ENCODE measurements around the gene SLC25A43. TPM values are rescaled to one million over a fixed set of nuclear protein-coding genes. Genes with fewer than 3 reads are reported as not detected.

Gene SLC25A43
- total RNA-seq, 1 experiment from 2014 or later = 5.3 TPM

GRCh38 chrX:119389871-119390501, 9.2 kb upstream of the SLC25A43 start:
- DNase-seq = peak; percentile 64
- no peaks in the 10 kb centered on the region for H3K27me3 ChIP-seq (ENCODE audit: control insufficient read depth, insufficient read depth, low read length)
- H3K36me3 ChIP-seq (replicated peaks; ENCODE audit: control insufficient read depth, insufficient read depth, low read length) = no peaks in the 10 kb centered on the region
- no peak overlapping the region for H3K4me3 ChIP-seq (ENCODE audit: insufficient read depth, low read depth, low read length)

GRCh38 chrX:119391279-119391678, 7.9 kb upstream of the SLC25A43 start:
- H3K4me3 ChIP-seq (ENCODE audit: insufficient read depth, low read depth, low read length) = no peak overlapping the region
- peak; percentile 63 for DNase-seq

DNA sequence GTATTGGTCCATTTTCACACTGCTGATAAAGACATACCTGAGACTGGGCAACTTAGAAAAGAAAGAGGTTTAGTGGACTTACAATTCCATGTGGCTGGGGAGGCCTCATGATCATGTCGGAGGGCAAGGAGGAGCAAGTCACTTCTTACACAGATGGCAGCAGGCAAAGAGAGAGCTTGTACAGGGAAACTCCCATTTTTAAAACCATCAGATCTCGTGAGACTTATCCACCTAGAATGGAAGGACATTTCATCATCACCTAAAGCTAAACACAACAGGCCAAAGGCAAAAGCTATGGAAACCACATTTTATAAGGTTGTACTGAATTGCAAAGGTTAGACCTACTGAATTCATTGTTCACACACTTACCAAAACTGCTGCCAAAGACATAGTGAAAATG, 6.0 kb upstream of the SLC25A43 start:
- no peaks in the 10 kb centered on the region for H3K27me3 ChIP-seq (ENCODE audit: control insufficient read depth, insufficient read depth, low read length)
- DNase-seq = no peak
- H3K36me3 ChIP-seq (replicated peaks; ENCODE audit: control insufficient read depth, insufficient read depth, low read length) = no peaks in the 10 kb centered on the region
- H3K4me3 ChIP-seq (ENCODE audit: insufficient read depth, low read depth, low read length) = no peak overlapping the region

More at GRCh38 chrX:119391279-119391678, 7.9 kb upstream of the SLC25A43 start:
- H3K27me3 ChIP-seq (ENCODE audit: control insufficient read depth, insufficient read depth, low read length) = no peaks in the 10 kb centered on the region
- H3K36me3 ChIP-seq (replicated peaks; ENCODE audit: control insufficient read depth, insufficient read depth, low read length) = no peaks in the 10 kb centered on the region

DNA sequence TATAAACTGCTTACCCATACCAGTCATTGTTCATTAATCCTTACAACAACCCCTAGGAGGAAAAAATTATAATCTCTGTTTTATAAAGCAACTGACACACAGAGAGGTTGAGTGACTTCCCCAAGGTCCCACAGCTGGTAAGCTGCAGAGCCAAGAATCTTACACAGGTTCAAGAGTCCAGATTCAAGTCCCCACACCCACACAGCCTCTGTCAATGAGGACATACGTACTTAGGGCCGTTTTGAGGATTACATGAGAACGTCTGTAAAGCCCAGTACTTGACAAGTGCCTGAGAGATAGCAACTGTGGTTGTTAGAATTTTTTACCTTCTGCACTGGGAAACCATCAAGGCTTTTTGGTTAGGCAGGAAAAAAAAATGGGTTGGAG, 556 bp upstream of the SLC25A43 start:
- Histone ChIP-seq H3K4me3 (ENCODE audit: insufficient read depth, low read depth, low read length) (peak overlapping the region; percentile 63; the same call in 1 of the 2 replicates), H3K36me3 (replicated peaks; ENCODE audit: control insufficient read depth, insufficient read depth, low read length) (no peaks in the 10 kb centered on the region), H3K27me3 (ENCODE audit: control insufficient read depth, insufficient read depth, low read length) (no peaks in the 10 kb centered on the region)
- DNase-seq = no peak

DNA sequence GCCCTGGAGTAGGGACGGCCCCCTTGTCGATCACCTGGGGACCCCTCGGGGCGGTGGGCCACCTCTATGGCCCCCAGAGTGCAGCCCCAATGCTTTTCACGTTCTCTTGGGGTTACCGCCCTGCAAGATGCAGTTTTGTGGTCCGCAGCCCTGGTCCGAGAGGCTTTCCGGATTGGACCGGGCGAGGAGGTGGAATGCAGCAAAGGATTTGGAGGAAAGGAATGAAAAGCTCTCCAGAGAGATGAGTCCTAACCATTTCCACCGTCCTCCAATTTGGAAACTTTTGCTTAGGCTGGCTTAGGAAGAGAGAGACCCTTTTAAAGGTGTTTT, 601 bp downstream of the SLC25A43 start:
- no peak for DNase-seq

GRCh38 chrX:119401569-119401968, 2.4 kb downstream of the SLC25A43 start:
- H3K36me3 ChIP-seq (replicated peaks; ENCODE audit: control insufficient read depth, insufficient read depth, low read length) = no peaks in the 10 kb centered on the region
- H3K4me3 ChIP-seq (ENCODE audit: insufficient read depth, low read depth, low read length) = no peak overlapping the region
- DNase-seq = no peak
- H3K27me3 ChIP-seq (ENCODE audit: control insufficient read depth, insufficient read depth, low read length) = no peaks in the 10 kb centered on the region

More for the DNA sequence above, 601 bp downstream of the SLC25A43 start:
- no peaks in the 10 kb centered on the region for H3K36me3 ChIP-seq (replicated peaks; ENCODE audit: control insufficient read depth, insufficient read depth, low read length)
- peak overlapping the region; percentile 63 for H3K4me3 ChIP-seq (ENCODE audit: insufficient read depth, low read depth, low read length)
- H3K27me3 ChIP-seq (ENCODE audit: control insufficient read depth, insufficient read depth, low read length) = no peaks in the 10 kb centered on the region

- Histone ChIP-seq H3K4me3 (ENCODE audit: insufficient read depth, low read depth, low read length) (no peak overlapping the region), H3K36me3 (replicated peaks; ENCODE audit: control insufficient read depth, insufficient read depth, low read length) (no peaks in the 10 kb centered on the region), H3K27me3 (ENCODE audit: control insufficient read depth, insufficient read depth, low read length) (no peaks in the 10 kb centered on the region)
- DNase-seq = no peak
Observed at GRCh38 chrX:119402588-119402987, 3.5 kb downstream of the SLC25A43 start.

DNA sequence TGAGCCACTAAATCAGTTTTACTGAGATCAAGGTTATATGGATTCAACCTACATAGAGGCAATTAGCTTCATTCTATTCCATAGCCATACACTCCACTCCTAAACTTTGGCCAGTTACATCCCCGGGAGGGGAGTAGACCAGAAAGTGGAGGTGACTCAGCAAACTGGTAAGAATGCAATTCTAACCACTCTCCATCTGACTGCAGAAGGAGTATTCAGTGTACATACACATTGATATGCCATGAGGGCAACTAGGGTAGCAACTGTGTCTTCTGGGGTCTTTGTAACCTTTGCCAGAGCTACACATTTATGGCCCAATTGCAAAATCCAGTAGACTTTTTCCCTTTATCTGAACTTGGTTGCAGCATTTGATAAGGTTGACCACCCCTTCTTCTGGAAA, 7.6 kb downstream of the SLC25A43 start:
- H3K4me3 ChIP-seq (ENCODE audit: insufficient read depth, low read depth, low read length) = no peak overlapping the region
- H3K27me3 ChIP-seq (ENCODE audit: control insufficient read depth, insufficient read depth, low read length) = no peaks in the 10 kb centered on the region
- no peaks in the 10 kb centered on the region for H3K36me3 ChIP-seq (replicated peaks; ENCODE audit: control insufficient read depth, insufficient read depth, low read length)
- DNase-seq = no peak

- H3K4me3 ChIP-seq (ENCODE audit: insufficient read depth, low read depth, low read length) = no peak overlapping the region
- H3K27me3 ChIP-seq (ENCODE audit: control insufficient read depth, insufficient read depth, low read length) = no peaks in the 10 kb centered on the region
- H3K36me3 ChIP-seq (replicated peaks; ENCODE audit: control insufficient read depth, insufficient read depth, low read length) = no peaks in the 10 kb centered on the region
- DNase-seq = no peak
Observed at GRCh38 chrX:119407681-119408080, 8.5 kb downstream of the SLC25A43 start.

- Histone ChIP-seq H3K36me3 (replicated peaks; ENCODE audit: control insufficient read depth, insufficient read depth, low read length) (no peaks in the 10 kb centered on the region), H3K27me3 (ENCODE audit: control insufficient read depth, insufficient read depth, low read length) (no peaks in the 10 kb centered on the region), H3K4me3 (ENCODE audit: insufficient read depth, low read depth, low read length) (no peak overlapping the region)
- no peak for DNase-seq
Observed at GRCh38 chrX:119410027-119410819, 11.1 kb downstream of the SLC25A43 start.

DNA sequence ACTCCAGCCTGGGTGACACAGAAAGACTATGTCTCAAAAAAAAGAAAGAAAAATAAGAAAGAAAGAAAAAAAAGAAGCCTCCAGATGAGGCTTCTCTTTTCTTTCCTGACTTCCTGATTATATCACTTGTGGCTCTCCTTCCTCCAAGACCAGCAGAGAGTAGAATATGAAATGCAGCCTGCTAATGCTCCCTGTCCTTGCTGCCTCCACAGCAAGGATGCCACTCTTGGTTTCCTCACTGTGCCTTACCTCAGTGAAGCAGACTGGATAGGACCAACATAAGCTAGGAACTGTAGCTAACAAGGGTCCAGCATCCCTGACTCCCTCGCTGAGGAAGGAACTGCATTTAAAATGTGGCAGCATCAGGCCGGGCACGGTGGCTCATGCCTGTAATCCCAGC, 11.7 kb downstream of the SLC25A43 start:
- no peak overlapping the region for H3K4me3 ChIP-seq (ENCODE audit: insufficient read depth, low read depth, low read length)
- H3K27me3 ChIP-seq (ENCODE audit: control insufficient read depth, insufficient read depth, low read length) = no peaks in the 10 kb centered on the region
- H3K36me3 ChIP-seq (replicated peaks; ENCODE audit: control insufficient read depth, insufficient read depth, low read length) = no peaks in the 10 kb centered on the region
- DNase-seq = no peak

- H3K4me3 ChIP-seq (ENCODE audit: insufficient read depth, low read depth, low read length) = no peak overlapping the region
- H3K36me3 ChIP-seq (replicated peaks; ENCODE audit: control insufficient read depth, insufficient read depth, low read length) = no peaks in the 10 kb centered on the region
- no peaks in the 10 kb centered on the region for H3K27me3 ChIP-seq (ENCODE audit: control insufficient read depth, insufficient read depth, low read length)
- DNase-seq = no peak
Observed at GRCh38 chrX:119411959-119412358, 12.8 kb downstream of the SLC25A43 start.

DNA sequence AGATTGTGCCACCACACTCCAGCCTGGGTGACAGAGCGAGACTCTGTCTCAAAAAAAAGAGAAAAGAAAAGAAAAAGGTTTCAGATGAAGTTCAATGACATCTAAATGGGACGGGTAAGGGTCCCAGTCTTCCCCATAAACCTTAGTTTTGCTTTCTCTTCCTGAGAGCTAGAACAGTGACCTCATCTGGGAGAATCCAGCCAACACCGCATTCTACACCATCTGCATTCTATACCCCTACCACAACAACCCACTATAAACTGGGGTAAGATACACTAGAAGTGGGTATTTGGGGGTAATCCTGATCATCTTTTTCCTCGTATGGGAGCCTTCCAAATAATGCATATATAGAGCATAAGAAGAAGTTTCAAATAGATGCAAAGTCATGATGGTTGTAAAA, 18.2 kb downstream of the SLC25A43 start:
- H3K36me3 ChIP-seq (replicated peaks; ENCODE audit: control insufficient read depth, insufficient read depth, low read length) = no peaks in the 10 kb centered on the region
- H3K4me3 ChIP-seq (ENCODE audit: insufficient read depth, low read depth, low read length) = no peak overlapping the region
- peak; percentile 36 for DNase-seq
- H3K27me3 ChIP-seq (ENCODE audit: control insufficient read depth, insufficient read depth, low read length) = no peaks in the 10 kb centered on the region

DNA sequence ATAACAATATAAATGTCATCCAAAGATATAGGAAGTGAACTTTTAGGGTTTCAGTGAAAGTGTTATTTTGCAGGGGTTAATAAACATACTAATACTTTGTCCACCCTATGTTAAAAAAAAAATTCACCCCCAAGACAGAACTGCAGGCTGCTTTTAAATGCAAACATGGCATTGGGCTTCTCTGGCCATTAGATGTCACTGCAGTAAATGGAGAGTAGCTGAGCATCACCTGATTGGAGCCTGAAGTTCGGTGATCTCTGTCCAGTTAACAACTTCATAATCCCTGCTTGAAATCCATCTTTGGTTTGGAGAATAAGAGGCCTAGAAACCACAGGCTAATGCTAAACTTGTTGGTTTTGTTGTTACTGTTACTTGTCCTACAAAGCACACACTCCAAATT, 18.7 kb downstream of the SLC25A43 start:
- Histone ChIP-seq H3K36me3 (replicated peaks; ENCODE audit: control insufficient read depth, insufficient read depth, low read length) (no peaks in the 10 kb centered on the region), H3K27me3 (ENCODE audit: control insufficient read depth, insufficient read depth, low read length) (no peaks in the 10 kb centered on the region), H3K4me3 (ENCODE audit: insufficient read depth, low read depth, low read length) (no peak overlapping the region)
- no peak for DNase-seq

GRCh38 chrX:119419146-119419545, 20.0 kb downstream of the SLC25A43 start:
- Histone ChIP-seq H3K27me3 (ENCODE audit: control insufficient read depth, insufficient read depth, low read length) (no peaks in the 10 kb centered on the region), H3K4me3 (ENCODE audit: insufficient read depth, low read depth, low read length) (no peak overlapping the region), H3K36me3 (replicated peaks; ENCODE audit: control insufficient read depth, insufficient read depth, low read length) (no peaks in the 10 kb centered on the region)
- no peak for DNase-seq
